Endothelial cell of umbilical vein (primary cell): ENCODE measurements around the gene SH3D19. TPM values are rescaled to one million over a fixed set of nuclear protein-coding genes. Genes with fewer than 3 reads are reported as not detected.

ENCODE experiments used
- BruUV-seq: library from RNA; stranded (reverse); fragments of 400-500 nt; replicated peaks from 2 replicates; lab custom pipeline; 2021; lab: Mats Ljungman, UMichigan
- CTCF ChIA-PET: fragments of 300-600, 350-600 bp; sonication (Branson Sonifier 250); formaldehyde crosslinking; loops from one replicate; lab custom pipeline; 2021; ENCODE audit warnings: antibody characterized with exemption, inconsistent platforms; lab: Charles Lee
- POLR2A ChIA-PET: fragments of 300-600, 350-600 bp; sonication (Branson Sonifier 250); formaldehyde crosslinking; loops from one replicate; lab custom pipeline; 2021; ENCODE audit warnings: antibody characterized with exemption, inconsistent platforms; lab: Charles Lee
- DNase-seq: peaks from one replicate; pipeline ENCODE4 v3.0.0-alpha.2; 2011; ENCODE audit warnings: low read depth, low spot score
- FAIRE-seq: peaks from 2 replicates; lab custom pipeline; 2011; peaks lifted over from hg19 to GRCh38; lab: Jason Lieb, UNC
- H2AFZ ChIP-seq: 2 replicates; pipeline ENCODE4 v1.6.0; 2012; ENCODE audit warnings: low read depth, low read length, control low read depth, inconsistent platforms
- H3K27ac ChIP-seq: 2 replicates; pipeline ENCODE4 v1.5.1; 2011; ENCODE audit warnings: low read depth, mild to moderate bottlenecking, control low read depth, low read length, moderate library complexity; ENCODE audit not compliant: insufficient read depth
- H3K27me3 ChIP-seq, 2 experiments: 2 replicates each; pipeline versions ENCODE4 v1.6.0 to v1.6.1; 2011; ENCODE audit warnings: low read length in 2 of 2, mixed read lengths in 1 of 2; ENCODE audit not compliant: control insufficient read depth in 2 of 2, insufficient read depth in 2 of 2
- H3K36me3 ChIP-seq, 2 experiments: 2 replicates in 1 of 2; 3 replicates in 1 of 2; pipeline ENCODE4 v1.5.1; 2011; ENCODE audit warnings: low read length in 2 of 2, mild to moderate bottlenecking in 1 of 2, moderate library complexity in 1 of 2; ENCODE audit not compliant: control insufficient read depth in 2 of 2, insufficient read depth in 2 of 2; ENCODE audit errors: extremely low read depth in 1 of 2
- H3K4me1 ChIP-seq: 3 replicates; pipeline ENCODE4 v1.5.1; 2011; ENCODE audit warnings: mild to moderate bottlenecking, low read length; ENCODE audit not compliant: control insufficient read depth, insufficient read depth; ENCODE audit errors: extremely low read depth
- H3K4me2 ChIP-seq: 2 replicates; pipeline ENCODE4 v1.6.1; 2011; ENCODE audit warnings: low read length, control low read depth, mixed read lengths; ENCODE audit not compliant: insufficient read depth
- H3K4me3 ChIP-seq, 3 experiments: fragments of 200-600 bp in 1 of 3; sonication (generic), shearing (Covaris generic) in 1 of 3; replicated peaks in 1 of 3; 2 replicates each; pipeline ENCODE4 v1.5.1; 2011 to 2016; ENCODE audit warnings: control low read depth in 3 of 3, low read length in 3 of 3, mild to moderate bottlenecking in 2 of 3, inconsistent platforms in 1 of 3, low read depth in 1 of 3, moderate library complexity in 1 of 3; ENCODE audit not compliant: insufficient read depth in 1 of 3
- H3K79me2 ChIP-seq: 2 replicates; pipeline ENCODE4 v1.6.0; 2012; ENCODE audit warnings: low read length, inconsistent platforms; ENCODE audit not compliant: control insufficient read depth, insufficient read depth
- H3K9ac ChIP-seq: replicated peaks from 2 replicates; pipeline ENCODE3; 2011; ENCODE audit warnings: low read length, control low read depth; ENCODE audit not compliant: insufficient read depth; ENCODE audit errors: extremely low read depth
- H3K9me1 ChIP-seq: replicated peaks from 3 replicates; pipeline ENCODE4 v1.6.0; 2011; ENCODE audit warnings: mild to moderate bottlenecking, low read length; ENCODE audit not compliant: control insufficient read depth, insufficient read depth; ENCODE audit errors: extremely low read depth
- H3K9me3 ChIP-seq: replicated peaks from 2 replicates; pipeline ENCODE4 v1.5.1; 2012; ENCODE audit warnings: low read length, inconsistent platforms; ENCODE audit not compliant: control insufficient read depth, insufficient read depth
- H4K20me1 ChIP-seq: replicated peaks from 2 replicates; pipeline ENCODE3; 2011; ENCODE audit warnings: mild to moderate bottlenecking, low read length; ENCODE audit not compliant: control insufficient read depth, insufficient read depth; ENCODE audit errors: extremely low read depth
- CTCF ChIP-seq, 2 donors: IDR thresholded peaks; 1 replicate in 1 of 2; 2 replicates in 1 of 2; pipeline ENCODE4 v1.5.1; 2011; ENCODE audit warnings: low read length in 2 of 2, mild to moderate bottlenecking in 2 of 2, moderate library complexity in 2 of 2, control low read depth in 1 of 2, inconsistent platforms in 1 of 2, low read depth in 1 of 2; ENCODE audit not compliant: insufficient read depth in 1 of 2; ENCODE audit errors: extremely low read depth in 1 of 2
- EZH2 ChIP-seq: IDR thresholded peaks from 2 replicates; pipeline ENCODE4 v1.6.1; 2012; ENCODE audit warnings: borderline replicate concordance, low read depth, mild to moderate bottlenecking, moderate library complexity, low read length, inconsistent platforms; ENCODE audit not compliant: severe bottlenecking
- FOS ChIP-seq: IDR thresholded peaks from 2 replicates; pipeline ENCODE4 v1.6.1; 2011; ENCODE audit warnings: mild to moderate bottlenecking, low read length, moderate library complexity, borderline replicate concordance; ENCODE audit not compliant: insufficient read depth
- GATA2 ChIP-seq: IDR thresholded peaks from 2 replicates; pipeline ENCODE4 v1.7.0; 2011; ENCODE audit warnings: low read depth, mild to moderate bottlenecking, moderate library complexity, mixed read lengths, low read length; ENCODE audit not compliant: insufficient read length, insufficient read depth
- JUN ChIP-seq: IDR thresholded peaks from 2 replicates; pipeline ENCODE4 v1.6.1; 2011; ENCODE audit warnings: borderline replicate concordance, low read depth; ENCODE audit not compliant: insufficient read length, insufficient read depth
- MYC ChIP-seq: IDR thresholded peaks from one replicate; pipeline ENCODE4 v1.6.1; 2011; ENCODE audit warnings: mild to moderate bottlenecking, low read depth, low read length
- POLR2A ChIP-seq: IDR thresholded peaks from 2 replicates; pipeline ENCODE4 v1.6.1; 2012; ENCODE audit warnings: low read depth, mild to moderate bottlenecking, control low read depth, low read length
- POLR2AphosphoS5 ChIP-seq: IDR thresholded peaks from 2 replicates; pipeline ENCODE4 v1.6.1; 2012; ENCODE audit warnings: low read depth, mild to moderate bottlenecking, control low read depth, low read length, moderate library complexity; ENCODE audit not compliant: insufficient read depth
- dilution Hi-C: fragments of 300-500 bp; cut with MboI; formaldehyde crosslinking; loops from one replicate; pipeline ENCODE4 v1.15.0; 2019; ENCODE audit warnings: low sequenced_read_pairs; ENCODE audit not compliant: extremely low pct_ligation_motif_present
- intact Hi-C: fragments of 100-400 bp; cut with micrococcal nuclease; formaldehyde crosslinking; loops from one replicate; pipeline ENCODE4 v1.10.0; 2022
- polyA plus RNA-seq, 4 experiments: library from polyadenylated mRNA; depleted of rRNA in 3 of 4; stranded (reverse) in 3 of 4; unstranded in 1 of 4; fragments of >200 nt; gene quantifications; 2 replicates each; pipeline versions ENCODE4 v1.2.1 to v1.2.3, GENCODE V29; 2011 to 2012; ENCODE audit warnings: missing spikeins in 1 of 4
- total RNA-seq: library from RNA; stranded (reverse); gene quantifications from 2 replicates; pipeline ENCODE4 v1.2.3, GENCODE V29; 2021
- TF ChIP-seq, protein P1 (sequence below): IDR thresholded peaks from 2 replicates; pipeline ENCODE4 v1.6.1; 2011; ENCODE audit not compliant: insufficient read depth, insufficient read length

SH3D19 gene
- total and polyA plus RNA-seq, 2 donors (not counting 3 experiments of a cell fraction or from before 2014, with no cell fraction given), result 37.5 to 92.8 TPM

GRCh38 chr4:151103758-151104157 is 221.6 kb downstream of the SH3D19 start:
- Histone ChIP-seq H3K36me3 (peaks cover 19 to 22% of the 10 kb centered on the region in 2 experiments), H3K9ac (no peak overlapping the region), H3K4me1 (peaks cover 17% of the 10 kb centered on the region), H4K20me1 (peaks cover 4% of the 10 kb centered on the region), H2AFZ (no peak overlapping the region), H3K9me3 (no peaks in the 10 kb centered on the region), H3K9me1 (no peaks in the 10 kb centered on the region), H3K27ac (no peak overlapping the region), H3K27me3 (no peaks in the 10 kb centered on the region), H3K4me3 (no peak overlapping the region), H3K4me2 (no peak overlapping the region), H3K79me2 (peaks cover 39% of the 10 kb centered on the region)
- no peak for FAIRE-seq
- CTCF ChIA-PET, result interaction anchor here (2.2 kb wide), 1 partner anchor 14 kb away, joined by 8 read pairs; no protein-coding TSS in a partner anchor
- intact Hi-C loops, result no loop called here
- BruUV-seq, result no TSS peak
- dilution Hi-C loops, result no loop called here
- DNase-seq, result no peak
- TF ChIP-seq CTCF (IDR thresholded peaks at IDR 0.05; ENCODE audit: extremely low read depth in 1 of 2, insufficient read depth in 1 of 2, low read depth in 1 of 2, low read length in 2 of 2) (no peak), MYC (no peak), GATA2 (no peak), FOS (no peak), POLR2A (no peak), JUN (no peak), POLR2AphosphoS5 (no peak), EZH2 (no peak)
- TF ChIP-seq, protein P1, sequence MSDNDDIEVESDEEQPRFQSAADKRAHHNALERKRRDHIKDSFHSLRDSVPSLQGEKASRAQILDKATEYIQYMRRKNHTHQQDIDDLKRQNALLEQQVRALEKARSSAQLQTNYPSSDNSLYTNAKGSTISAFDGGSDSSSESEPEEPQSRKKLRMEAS, result no peak
- POLR2A ChIA-PET, result no interaction called here
